ENCODE results near the gene TFEB. TPM values are rescaled to one million over a fixed set of nuclear protein-coding genes. Genes with fewer than 3 reads are reported as not detected.

Gene TFEB
- total RNA-seq, 2 experiments from 2014 or later: 11.7 to 14.0 TPM

GRCh38 chr6:41743406-41744235 is 8.2 kb upstream of the TFEB start:
- POLR2A ChIA-PET: no interaction called here
- CTCF ChIA-PET: no interaction called here

- ChIA-PET POLR2A (no interaction called here), CTCF (no interaction called here)
These were observed 6.5 kb upstream of the TFEB start for GRCh38 chr6:41741625-41742490.

GRCh38 chr6:41740366-41741162 is 5.2 kb upstream of the TFEB start:
- POLR2A ChIA-PET: no interaction called here
- CTCF ChIA-PET: no interaction called here

GRCh38 chr6:41739041-41739440 is 3.6 kb upstream of the TFEB start:
- CTCF ChIA-PET: no interaction called here
- POLR2A ChIA-PET: no interaction called here

- ChIA-PET CTCF (no interaction called here), POLR2A (no interaction called here)
These were observed 2.3 kb upstream of the TFEB start for GRCh38 chr6:41737591-41738130.

GRCh38 chr6:41736800-41737555 is 1.6 kb upstream of the TFEB start:
- CTCF ChIA-PET: interaction anchor here (1.4 kb wide), 1 partner anchor 38 kb away, joined by 4 read pairs; no protein-coding TSS in a partner anchor
- POLR2A ChIA-PET: no interaction called here

GRCh38 chr6:41736186-41736733 is 852 bp upstream of the TFEB start:
- POLR2A ChIA-PET: no interaction called here
- CTCF ChIA-PET: interaction anchor here (0.6 to 1.4 kb wide), 4 partner anchors 10 to 189 kb away, joined by 3 to 4 read pairs (median 3); partner anchors contain the start of gene TOMM6

- ChIA-PET POLR2A (interaction anchor here (2.5 kb wide), 1 partner anchor 28 kb away, joined by 14 read pairs; no protein-coding TSS in a partner anchor), CTCF (interaction anchor here (0.8 to 2.6 kb wide), 6 partner anchors 20 to 309 kb away, joined by 3 to 22 read pairs (median 5); no protein-coding TSS in a partner anchor)
These were observed 562 bp downstream of the TFEB start for GRCh38 chr6:41734666-41735426.

GRCh38 chr6:41733707-41734665 is 1.4 kb downstream of the TFEB start:
- ChIA-PET CTCF (interaction anchor here (0.9 to 2.6 kb wide), 9 partner anchors 10 to 310 kb away, joined by 3 to 22 read pairs (median 4); no protein-coding TSS in a partner anchor), POLR2A (interaction anchor here (2.5 kb wide), 1 partner anchor 27 kb away, joined by 14 read pairs; no protein-coding TSS in a partner anchor)

GRCh38 chr6:41733360-41733706 is 2.1 kb downstream of the TFEB start:
- ChIA-PET CTCF (interaction anchor here (1.0 to 2.6 kb wide), 6 partner anchors 9 to 201 kb away, joined by 3 to 22 read pairs (median 6); no protein-coding TSS in a partner anchor), POLR2A (interaction anchor here (2.5 kb wide), 1 partner anchor 27 kb away, joined by 14 read pairs; no protein-coding TSS in a partner anchor)

- ChIA-PET CTCF (interaction anchor here (1.0 to 2.6 kb wide), 6 partner anchors 9 to 200 kb away, joined by 3 to 22 read pairs (median 6); no protein-coding TSS in a partner anchor), POLR2A (interaction anchor here (2.5 kb wide), 1 partner anchor 26 kb away, joined by 14 read pairs; no protein-coding TSS in a partner anchor)
These were observed 2.6 kb downstream of the TFEB start for GRCh38 chr6:41732591-41733359.

GRCh38 chr6:41732149-41732548 is 3.3 kb downstream of the TFEB start:
- POLR2A ChIA-PET: no interaction called here
- CTCF ChIA-PET: no interaction called here

- CTCF ChIA-PET: interaction anchor here (0.5 to 1.3 kb wide), 2 partner anchors 26 to 331 kb away, joined by 4 read pairs; no protein-coding TSS in a partner anchor
These were observed 3.8 kb downstream of the TFEB start for GRCh38 chr6:41731561-41732086.

GRCh38 chr6:41730531-41731436 is 4.6 kb downstream of the TFEB start:
- ChIA-PET CTCF (interaction anchor here (0.5 to 1.3 kb wide), 2 partner anchors 25 to 330 kb away, joined by 4 read pairs; no protein-coding TSS in a partner anchor), POLR2A (no interaction called here)

More at GRCh38 chr6:41731561-41732086, 3.8 kb downstream of the TFEB start:
- POLR2A ChIA-PET: no interaction called here
